Stimulated activated CD4-positive, alpha-beta T cell treated with anti-CD3 and anti-CD28 coated beads, TNF-alpha, amount 100 ng/mL, for 24 hours (primary cell): ENCODE data around the gene SAMD11.

Source experiments
- DNase-seq, 3 experiments: peaks; one replicate each; pipeline ENCODE4 v3.0.0-alpha.2; 2020; ENCODE audit warnings: low read depth in 3 of 3

Gene SAMD11

GRCh38 chr1:916173-917075, 7.3 kb upstream of the SAMD11 start:
- DNase-seq, result no peak

GRCh38 chr1:917076-917459, 6.7 kb upstream of the SAMD11 start:
- DNase-seq, result no peak

- DNase-seq, result no peak
Observed at GRCh38 chr1:917466-918091, 6.1 kb upstream of the SAMD11 start.

GRCh38 chr1:918353-918752, 5.4 kb upstream of the SAMD11 start:
- DNase-seq, result no peak

GRCh38 chr1:918843-919242, 4.9 kb upstream of the SAMD11 start:
- no peak for DNase-seq

- DNase-seq, result no peak
Observed at GRCh38 chr1:919271-919872, 4.4 kb upstream of the SAMD11 start.

- DNase-seq, result no peak
Observed at GRCh38 chr1:920010-920409, 3.7 kb upstream of the SAMD11 start.

GRCh38 chr1:920521-920920, 3.2 kb upstream of the SAMD11 start:
- no peak for DNase-seq

GRCh38 chr1:921011-921837, 2.5 kb upstream of the SAMD11 start:
- DNase-seq, result no peak

GRCh38 chr1:923991-924655, 400 bp downstream of the SAMD11 start:
- DNase-seq, result no peak

GRCh38 chr1:924656-925560, 1.2 kb downstream of the SAMD11 start:
- no peak for DNase-seq

- DNase-seq, result no peak
Observed at GRCh38 chr1:925561-926421, 2.1 kb downstream of the SAMD11 start.

- DNase-seq, result no peak
Observed at GRCh38 chr1:927234-927633, 3.5 kb downstream of the SAMD11 start.

GRCh38 chr1:927748-928147, 4.0 kb downstream of the SAMD11 start:
- no peak for DNase-seq

- DNase-seq, result no peak
Observed at GRCh38 chr1:928825-929661, 5.3 kb downstream of the SAMD11 start.

- no peak for DNase-seq
Observed at GRCh38 chr1:929712-930632, 6.2 kb downstream of the SAMD11 start.

- no peak for DNase-seq
Observed at GRCh38 chr1:930633-931138, 7.0 kb downstream of the SAMD11 start.
